Karpas-422 (cell line): ENCODE results near the gene NAGLU. TPM values are rescaled to one million over a fixed set of nuclear protein-coding genes. Genes with fewer than 3 reads are reported as not detected.
A peak's percentile ranks its signal among the peaks of the same experiment; 100 is the strongest.

Experiments
- DNase-seq: peaks from one replicate; pipeline ENCODE4 v3.0.0-alpha.2; 2015
- H2AFZ ChIP-seq: fragments of 200-600 bp; sonication (generic); 2 replicates; pipeline ENCODE4 v1.6.1; 2014; ENCODE audit warnings: antibody characterized with exemption, low read length, mixed read lengths
- H3K27ac ChIP-seq: fragments of 200-600 bp; sonication (generic); 2 replicates; pipeline ENCODE4 v1.5.1; 2014; ENCODE audit warnings: mild to moderate bottlenecking, low read length, moderate library complexity
- H3K27me3 ChIP-seq: fragments of 200-600 bp; sonication (generic); 2 replicates; pipeline ENCODE4 v1.6.1; 2014; ENCODE audit warnings: low read length, mixed read lengths
- H3K36me3 ChIP-seq: fragments of 200-600 bp; sonication (generic); 2 replicates; pipeline ENCODE4 v1.6.1; 2014; ENCODE audit warnings: low read length, mixed read lengths; ENCODE audit not compliant: insufficient read depth
- H3K4me1 ChIP-seq: fragments of 200-600 bp; sonication (generic); 2 replicates; pipeline ENCODE4 v1.6.1; 2014; ENCODE audit warnings: mild to moderate bottlenecking, low read length, mixed read lengths
- H3K4me2 ChIP-seq: fragments of 200-600 bp; sonication (generic); 2 replicates; pipeline ENCODE4 v1.6.1; 2014; ENCODE audit warnings: low read length, low read depth, mild to moderate bottlenecking; ENCODE audit not compliant: poor library complexity, severe bottlenecking
- H3K4me3 ChIP-seq: fragments of 200-600 bp; sonication (generic); 2 replicates; pipeline ENCODE4 v1.5.1; 2014; ENCODE audit warnings: mild to moderate bottlenecking, antibody characterized with exemption, low read length, mixed read lengths
- H3K79me2 ChIP-seq: fragments of 200-600 bp; sonication (generic); 2 replicates; pipeline ENCODE4 v1.6.1; 2014; ENCODE audit warnings: mild to moderate bottlenecking, low read length, mixed read lengths
- H3K9ac ChIP-seq: fragments of 200-600 bp; sonication (generic); 2 replicates; pipeline ENCODE4 v1.6.0; 2014; ENCODE audit warnings: low read length
- H3K9me2 ChIP-seq: fragments of 200-600 bp; sonication (generic), shearing (Covaris generic); replicated peaks from 2 replicates; pipeline ENCODE4 v1.6.0; 2014; ENCODE audit warnings: mild to moderate bottlenecking, low read length, moderate library complexity; ENCODE audit not compliant: insufficient read depth
- H3K9me3 ChIP-seq: fragments of 300-700, 200-600 bp; sonication (generic); 2 replicates; pipeline ENCODE4 v1.6.1; 2014; ENCODE audit warnings: low read length, mixed read lengths
- H4K20me1 ChIP-seq: fragments of 200-600 bp; sonication (generic); 2 replicates; pipeline ENCODE4 v1.6.1; 2014; ENCODE audit warnings: mild to moderate bottlenecking, antibody characterized with exemption, low read length, low read depth; ENCODE audit not compliant: insufficient read depth
- total RNA-seq: library from RNA; depleted of rRNA; stranded (reverse); fragments of >200 nt; shearing (Covaris generic); gene quantifications from 2 replicates; pipeline ENCODE4 v1.2.3, GENCODE V29; 2014; ENCODE audit warnings: low replicate concordance

NAGLU gene
- total RNA-seq, 1 experiment from 2014 or later: 40.0 TPM

DNA sequence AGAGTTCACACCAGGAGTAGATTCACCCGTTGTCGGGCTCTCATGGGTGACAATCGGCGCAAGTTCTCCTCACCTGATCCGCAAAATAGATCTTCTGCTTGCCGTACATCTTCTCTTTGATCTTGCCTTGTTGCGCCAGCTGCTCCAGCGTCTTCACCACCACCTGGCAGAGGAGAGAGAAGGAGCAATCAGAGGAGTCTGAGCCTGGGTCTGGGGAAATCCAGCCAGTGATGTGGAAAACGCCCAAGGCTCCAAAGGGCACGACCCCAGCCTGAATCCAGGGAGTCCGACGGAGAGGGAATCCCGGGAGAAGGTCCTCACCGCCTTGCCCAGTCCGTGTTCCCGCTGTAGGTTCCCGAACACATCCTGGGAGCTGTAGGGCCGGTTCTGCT lies 41.1 kb downstream of the NAGLU start:
- H3K4me1 ChIP-seq: peaks cover 45% of the 10 kb centered on the region
- peak; percentile 62 for DNase-seq
- no peak overlapping the region for H2AFZ ChIP-seq
- peak overlapping the region; percentile 98 for H3K9ac ChIP-seq
- H4K20me1 ChIP-seq: no peaks in the 10 kb centered on the region
- no peaks in the 10 kb centered on the region for H3K27me3 ChIP-seq
- H3K27ac ChIP-seq: peak overlapping the region; percentile 58; the same call in 1 of the 2 replicates
- peak overlapping the region; percentile 100 for H3K4me2 ChIP-seq
- H3K9me2 ChIP-seq: no peaks in the 10 kb centered on the region
- peak overlapping the region; percentile 87 for H3K4me3 ChIP-seq
- peaks cover 26% of the 10 kb centered on the region; the same call in 1 of the 2 replicates for H3K36me3 ChIP-seq
- H3K9me3 ChIP-seq: no peaks in the 10 kb centered on the region
- peaks cover 28% of the 10 kb centered on the region for H3K79me2 ChIP-seq

DNA sequence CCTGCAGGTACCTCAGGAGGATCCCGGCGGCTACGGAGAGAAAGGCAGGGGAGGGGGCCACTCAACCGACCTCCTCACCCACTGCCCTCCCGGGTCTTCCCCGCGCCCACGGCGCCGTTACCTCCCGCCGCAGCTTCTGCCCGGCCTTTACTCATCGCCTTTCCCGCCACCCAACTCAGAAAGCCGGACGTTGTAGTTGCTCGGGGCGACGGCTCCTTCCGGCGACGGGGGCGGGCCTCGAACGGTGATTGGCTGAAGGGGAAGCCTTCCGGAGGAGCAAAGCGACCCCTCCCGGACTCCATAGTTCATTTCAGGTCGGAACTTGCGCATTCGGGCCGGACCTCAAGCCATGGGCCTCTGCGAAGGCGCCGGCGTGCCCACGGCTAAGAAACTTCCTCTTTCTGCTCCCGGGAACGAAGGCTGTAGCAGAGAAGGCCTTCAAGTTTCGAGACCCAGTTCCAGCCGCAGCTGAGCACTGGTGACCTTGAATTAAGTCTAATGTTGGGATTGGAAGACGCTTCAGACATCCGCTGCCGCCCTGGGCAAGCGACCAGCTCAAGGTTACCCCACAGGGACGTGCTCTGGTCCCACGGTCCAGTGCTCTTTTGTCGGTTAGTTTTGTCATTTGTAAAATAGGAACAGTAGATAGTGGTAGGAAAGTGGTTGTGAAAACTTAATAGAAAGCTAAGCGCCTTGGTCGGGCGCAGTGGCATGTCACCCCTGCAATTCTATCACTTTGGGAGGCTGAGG lies 41.7 kb downstream of the NAGLU start, which contains the start of gene PSMC3IP:
Gene PSMC3IP (minus strand): TSS at position 198 of the 750 bp plus-strand sequence. CDS start 43 bp downstream, at position 155.
- H3K9me3 ChIP-seq: no peaks in the 10 kb centered on the region
- no peaks in the 10 kb centered on the region for H3K9me2 ChIP-seq
- peak within 1 kb of the TSS; percentile 100 for H3K4me2 ChIP-seq
- peak; percentile 98 for DNase-seq
- peak within 1 kb of the TSS; percentile 96 for H3K27ac ChIP-seq
- H3K79me2 ChIP-seq: peaks cover 28% of the 10 kb centered on the region
- peaks cover 26% of the 10 kb centered on the region; the same call in 1 of the 2 replicates for H3K36me3 ChIP-seq
- H3K9ac ChIP-seq: peak within 1 kb of the TSS; percentile 98
- H2AFZ ChIP-seq: peak within 1 kb of the TSS; percentile 70; the same call in 1 of the 2 replicates
- peaks cover 45% of the 10 kb centered on the region for H3K4me1 ChIP-seq
- no peaks in the 10 kb centered on the region for H4K20me1 ChIP-seq
- H3K27me3 ChIP-seq: no peaks in the 10 kb centered on the region
- peak within 1 kb of the TSS; percentile 87 for H3K4me3 ChIP-seq

DNA sequence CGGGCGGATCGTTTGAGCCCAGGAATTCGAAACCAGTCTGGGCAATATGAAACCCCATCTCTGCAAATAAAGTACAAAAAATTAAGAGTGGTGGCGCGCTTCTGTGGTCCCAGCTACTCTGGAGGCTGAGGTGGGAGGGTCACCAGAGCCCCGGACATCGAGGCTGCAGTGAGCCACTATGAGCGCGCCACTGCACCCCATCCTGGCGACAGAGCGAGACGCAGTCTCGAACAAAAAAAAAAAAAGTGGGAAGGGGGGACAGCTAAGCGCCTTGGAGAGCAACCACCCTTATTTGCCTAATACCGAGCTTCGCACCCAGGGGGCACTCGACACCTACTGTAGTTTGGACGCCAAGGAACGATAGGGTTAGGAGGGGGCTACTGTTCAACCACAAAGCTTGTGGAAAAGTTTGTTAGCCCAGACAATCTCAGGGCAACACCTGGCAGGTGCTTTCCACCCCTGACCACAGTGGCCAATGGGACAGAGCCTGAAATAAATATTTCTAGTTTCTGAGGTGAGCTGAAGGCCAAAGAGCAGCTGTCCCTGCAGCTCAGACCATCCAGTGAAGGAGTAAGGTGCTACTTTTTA lies 42.3 kb downstream of the NAGLU start:
- H3K4me1 ChIP-seq: peaks cover 45% of the 10 kb centered on the region
- peak overlapping the region; percentile 96 for H3K27ac ChIP-seq
- peak overlapping the region; percentile 70; the same call in 1 of the 2 replicates for H2AFZ ChIP-seq
- H3K79me2 ChIP-seq: peaks cover 28% of the 10 kb centered on the region
- no peaks in the 10 kb centered on the region for H3K9me3 ChIP-seq
- DNase-seq: peak; percentile 95
- no peaks in the 10 kb centered on the region for H3K27me3 ChIP-seq
- peak overlapping the region; percentile 98 for H3K9ac ChIP-seq
- H3K4me2 ChIP-seq: peak overlapping the region; percentile 100
- H3K9me2 ChIP-seq: no peaks in the 10 kb centered on the region
- peak overlapping the region; percentile 87 for H3K4me3 ChIP-seq
- H3K36me3 ChIP-seq: peaks cover 27% of the 10 kb centered on the region
- H4K20me1 ChIP-seq: no peaks in the 10 kb centered on the region

DNA sequence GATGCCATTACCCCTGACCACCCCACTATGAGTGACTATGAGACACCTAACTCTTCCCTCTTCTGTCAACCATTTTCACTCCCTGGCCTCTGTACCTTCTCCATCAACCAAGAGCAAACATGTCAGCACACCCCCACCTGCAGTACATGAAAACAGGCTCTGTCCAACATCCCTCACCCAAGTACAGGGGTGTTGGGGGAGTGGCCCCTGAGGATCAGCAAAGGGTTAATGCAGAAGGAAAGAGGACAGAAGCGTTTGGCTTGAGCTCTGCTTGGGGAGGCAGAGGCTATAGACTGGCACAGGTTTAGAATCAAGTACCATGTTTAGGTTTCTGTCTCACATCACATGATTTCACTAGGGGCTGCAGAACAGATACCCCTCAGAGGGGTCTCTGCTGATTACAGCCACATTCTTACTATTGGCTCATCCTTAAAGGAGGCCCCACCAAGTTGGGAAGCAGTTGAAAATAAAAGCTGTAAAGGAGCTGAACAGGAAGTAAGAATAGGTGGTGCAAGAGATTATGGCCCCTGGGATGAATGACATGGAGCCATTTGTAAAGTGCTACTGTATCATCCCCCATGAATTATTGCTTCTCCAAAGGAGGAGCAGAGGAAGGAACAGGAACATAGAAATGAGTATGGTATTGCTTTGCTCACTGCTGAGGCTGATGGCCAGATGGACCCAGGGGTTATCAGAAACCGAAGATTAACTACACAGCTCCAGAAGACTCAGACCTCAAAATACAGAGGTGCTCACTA lies 43.9 kb downstream of the NAGLU start:
- 0 out of 2 replicates have a peak overlapping the region, but pooled peaks have one; percentile 23 for H3K27ac ChIP-seq
- no peaks in the 10 kb centered on the region for H4K20me1 ChIP-seq
- no peak overlapping the region; the same call in 1 of the 2 replicates for H3K9ac ChIP-seq
- H3K4me3 ChIP-seq: no peak overlapping the region
- no peak overlapping the region for H2AFZ ChIP-seq
- DNase-seq: no peak
- no peaks in the 10 kb centered on the region for H3K9me2 ChIP-seq
- H3K36me3 ChIP-seq: peaks cover 20% of the 10 kb centered on the region
- peaks cover 44% of the 10 kb centered on the region for H3K4me1 ChIP-seq
- no peaks in the 10 kb centered on the region for H3K9me3 ChIP-seq
- peaks cover 28% of the 10 kb centered on the region for H3K79me2 ChIP-seq
- H3K4me2 ChIP-seq: no peak overlapping the region
- H3K27me3 ChIP-seq: no peaks in the 10 kb centered on the region

DNA sequence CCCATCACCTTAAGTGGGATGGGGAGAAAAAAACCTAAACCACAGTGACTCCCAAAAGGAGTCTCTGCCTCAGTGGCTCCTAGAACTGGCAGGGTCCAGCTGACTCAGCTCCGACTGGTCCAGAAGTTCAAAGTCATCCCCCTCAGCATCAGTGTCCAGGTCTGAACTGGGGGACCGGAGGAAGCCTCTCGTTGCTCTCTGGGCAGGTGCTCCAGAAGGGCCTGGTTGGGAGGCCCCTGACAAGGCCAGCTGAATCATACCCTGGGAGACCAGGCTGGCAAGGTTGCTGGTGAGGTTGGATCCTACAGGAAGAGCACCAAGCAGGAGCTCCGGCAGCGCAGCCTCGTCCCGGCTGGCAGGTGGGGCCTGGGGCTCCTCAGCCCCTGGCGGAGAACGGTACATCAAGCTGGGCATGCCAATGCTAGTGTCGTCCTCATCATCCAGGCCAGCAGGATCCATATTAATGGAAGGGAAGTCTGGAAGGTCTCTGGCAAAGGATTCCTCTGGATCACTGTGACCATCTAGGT lies 45.8 kb downstream of the NAGLU start:
- H3K4me3 ChIP-seq: no peak overlapping the region
- H3K4me2 ChIP-seq: no peak overlapping the region
- H3K27ac ChIP-seq: no peak overlapping the region
- DNase-seq: no peak
- H3K9ac ChIP-seq: no peak overlapping the region
- H3K27me3 ChIP-seq: no peaks in the 10 kb centered on the region
- peaks cover 35% of the 10 kb centered on the region for H3K4me1 ChIP-seq
- H3K79me2 ChIP-seq: peaks cover 15% of the 10 kb centered on the region
- H3K9me2 ChIP-seq: no peaks in the 10 kb centered on the region
- H3K9me3 ChIP-seq: no peaks in the 10 kb centered on the region
- H2AFZ ChIP-seq: no peak overlapping the region
- H3K36me3 ChIP-seq: peaks cover 23% of the 10 kb centered on the region
- H4K20me1 ChIP-seq: no peaks in the 10 kb centered on the region

DNA sequence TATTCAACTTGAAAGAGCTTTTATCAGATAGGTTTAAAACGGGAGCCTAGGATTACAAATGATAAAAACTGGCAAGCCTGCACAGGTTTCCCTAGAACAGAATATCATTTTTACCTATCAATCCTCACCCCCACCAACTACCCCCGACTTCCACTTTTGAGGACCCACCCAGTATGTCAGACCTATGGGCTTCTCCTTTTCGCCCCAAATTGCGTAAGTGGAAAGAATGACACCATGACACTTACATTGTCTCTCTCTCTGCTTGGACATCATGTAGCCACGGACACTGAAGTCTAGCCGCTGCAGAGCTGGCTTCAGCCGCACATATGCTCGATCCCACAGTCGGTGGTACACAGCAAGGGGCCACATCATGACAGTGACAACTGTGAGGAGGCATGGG lies 48.8 kb downstream of the NAGLU start:
- Histone ChIP-seq H3K4me1 (peaks cover 22% of the 10 kb centered on the region), H3K27ac (no peak overlapping the region), H3K79me2 (no peaks in the 10 kb centered on the region), H2AFZ (no peak overlapping the region), H3K27me3 (no peaks in the 10 kb centered on the region), H3K9me3 (no peaks in the 10 kb centered on the region), H3K36me3 (peaks cover 32% of the 10 kb centered on the region), H3K4me2 (no peak overlapping the region), H3K9ac (no peak overlapping the region), H3K9me2 (no peaks in the 10 kb centered on the region), H3K4me3 (no peak overlapping the region), H4K20me1 (no peaks in the 10 kb centered on the region)
- DNase-seq: no peak

DNA sequence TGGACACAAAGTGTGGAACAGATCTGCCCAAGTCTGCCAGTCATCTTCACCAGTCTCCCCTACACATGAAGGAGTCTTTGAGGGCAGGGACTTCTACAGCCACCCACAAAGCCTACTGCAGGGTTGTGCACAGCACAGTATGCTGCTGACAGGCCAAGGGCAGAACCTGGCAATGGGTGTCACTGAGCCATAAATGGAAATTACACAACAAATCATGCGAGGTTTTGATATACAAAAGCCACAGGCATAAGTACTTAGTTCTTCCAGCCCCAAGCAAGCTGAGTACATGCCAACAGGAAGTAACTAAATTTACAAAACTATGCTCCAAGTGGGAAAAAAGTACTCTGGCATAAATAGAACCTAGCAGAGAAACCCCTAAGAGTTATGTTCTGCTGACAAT lies 49.3 kb downstream of the NAGLU start:
- Histone ChIP-seq H3K4me2 (no peak overlapping the region), H2AFZ (no peak overlapping the region), H3K9me3 (no peaks in the 10 kb centered on the region), H3K4me1 (peaks cover 19% of the 10 kb centered on the region), H3K27ac (0 out of 2 replicates have a peak overlapping the region, but pooled peaks have one; percentile 74), H3K79me2 (no peaks in the 10 kb centered on the region), H3K9me2 (no peaks in the 10 kb centered on the region), H3K9ac (no peak overlapping the region), H3K27me3 (no peaks in the 10 kb centered on the region), H4K20me1 (no peaks in the 10 kb centered on the region), H3K4me3 (no peak overlapping the region), H3K36me3 (peaks cover 32% of the 10 kb centered on the region)
- no peak for DNase-seq
